Measurements from ENCODE around the gene WWOX. TPM values are rescaled to one million over a fixed set of nuclear protein-coding genes. Genes with fewer than 3 reads are reported as not detected.

WWOX gene
- total and polyA plus RNA-seq, 2 of the 8 experiments (the other 6 are each of a cell fraction or from before 2014, with no cell fraction given), result 5.4 to 16.7 TPM

- Histone ChIP-seq H3K4me1 (replicated peaks in 1 of 4; ENCODE audit: control insufficient read depth in 3 of 4, insufficient read depth in 4 of 4, low read length in 3 of 4) (no peaks in the 10 kb centered on the region), H3K56ac (replicated peaks; ENCODE audit: insufficient read length, low read depth, low read length) (no peak overlapping the region), H3K23me2 (ENCODE audit: low read depth, low read length) (no peaks in the 10 kb centered on the region), H4K5ac (ENCODE audit: insufficient read length, low read depth, low read length) (no peak overlapping the region), H3K27me3 (replicated peaks in 1 of 4; ENCODE audit: control insufficient read depth in 3 of 4, extremely low read depth in 1 of 4, insufficient read depth in 3 of 4, low read length in 3 of 4) (no peaks in the 10 kb centered on the region), H3K36me3 (ENCODE audit: control insufficient read depth in 2 of 4, insufficient read depth in 4 of 4, low read length in 3 of 4) (no peaks in the 10 kb centered on the region), H2AK5ac (ENCODE audit: low read depth, low read length) (no peak overlapping the region), H3K23ac (ENCODE audit: insufficient read length) (no peak overlapping the region), H3K9ac (replicated peaks in 1 of 4; ENCODE audit: extremely low read depth in 1 of 4, low read depth in 3 of 4, low read length in 3 of 4) (no peak overlapping the region), H3K79me1 (ENCODE audit: low read depth, low read length) (no peaks in the 10 kb centered on the region), H4K20me1 (replicated peaks in 1 of 2; ENCODE audit: control insufficient read depth in 1 of 2, insufficient read depth in 2 of 2, low read length in 2 of 2) (no peaks in the 10 kb centered on the region), H2BK5ac (ENCODE audit: low read depth, low read length) (no peak overlapping the region), H2BK20ac (ENCODE audit: low read length) (no peak overlapping the region), H4K91ac (replicated peaks; ENCODE audit: insufficient read length, low read length) (no peak overlapping the region), H3K4me3 (ENCODE audit: extremely low read depth in 1 of 4, insufficient read depth in 2 of 4, low read depth in 3 of 4, low read length in 4 of 4) (no peak overlapping the region), H2AFZ (ENCODE audit: low read length) (no peak overlapping the region), H3K14ac (ENCODE audit: insufficient read length) (no peak overlapping the region), H2BK12ac (ENCODE audit: low read depth, low read length) (no peak overlapping the region), H4K8ac (ENCODE audit: extremely low read depth, insufficient read depth, low read length) (no peak overlapping the region), H3K4ac (replicated peaks; ENCODE audit: insufficient read length, low read depth, low read length) (no peak overlapping the region), H3K9me3 (ENCODE audit: insufficient read depth in 2 of 2, low read depth in 1 of 2, low read length in 1 of 2) (peaks cover 5 to 6% of the 10 kb centered on the region in 2 experiments; a peak in 2 of 4 replicates), H3K79me2 (ENCODE audit: control insufficient read depth in 1 of 2, insufficient read depth in 2 of 2, low read length in 2 of 2) (no peaks in the 10 kb centered on the region), H3K18ac (ENCODE audit: extremely low read depth, low read length) (no peak overlapping the region), H2BK120ac (replicated peaks; ENCODE audit: low read depth, low read length) (no peak overlapping the region), H2BK15ac (ENCODE audit: low read length) (no peak overlapping the region), H3K27ac (ENCODE audit: low read depth, low read length) (no peak overlapping the region), H3K4me2 (ENCODE audit: insufficient read depth in 1 of 2, low read depth in 2 of 2, low read length in 2 of 2) (no peak overlapping the region)
- DNase-seq (ENCODE audit: low read depth in 1 of 2, low spot score in 2 of 2), result no peak
- ChIA-PET CTCF (ENCODE audit: partially characterized antibody) (interaction anchor here (1.1 kb wide), 1 partner anchor 72 kb away, joined by 3 read pairs; no protein-coding TSS in a partner anchor), POLR2A (ENCODE audit: partially characterized antibody) (no interaction called here)
- no peak for FAIRE-seq
- TF ChIP-seq SAP30 (IDR thresholded peaks at IDR 0.05; ENCODE audit: insufficient read depth, insufficient replicate concordance, low read length) (no peak), SIX5 (IDR thresholded peaks at IDR 0.05; ENCODE audit: low read depth, low read length) (no peak), ASH2L (IDR thresholded peaks at IDR 0.05; ENCODE audit: low read length) (no peak), RFX5 (IDR thresholded peaks at IDR 0.05; ENCODE audit: borderline replicate concordance, low read depth, low read length) (no peak), MAFK (IDR thresholded peaks at IDR 0.05; ENCODE audit: low read depth, low read length) (no peak)
Measured at GRCh38 chr16:78407191-78407590, 307.7 kb downstream of the WWOX start.

All from H1 (cell line).